Caco-2 (cell line): Measurements from ENCODE around the gene SZRD1. TPM values are rescaled to one million over a fixed set of nuclear protein-coding genes. Genes with fewer than 3 reads are reported as not detected.

Source experiments
- BruUV-seq: library from RNA; stranded (reverse); fragments of 400-500 nt; replicated peaks from 2 replicates; lab custom pipeline; 2021; lab: Mats Ljungman, UMichigan
- CTCF ChIA-PET: fragments of 300-600 bp; sonication (Branson Sonifier 250); formaldehyde crosslinking; loops from one replicate; lab custom pipeline; 2022; ENCODE audit warnings: antibody characterized with exemption; lab: Charles Lee
- POLR2A ChIA-PET: fragments of 300-600 bp; sonication (Branson Sonifier 250); formaldehyde crosslinking; loops from one replicate; lab custom pipeline; 2022; ENCODE audit warnings: antibody characterized with exemption; lab: Charles Lee
- DNase-seq, 2 experiments: peaks; one replicate each; pipeline versions ENCODE4 v3.0.0 to v3.0.0-alpha.2; 2020 to 2022
- H3K27me3 ChIP-seq: replicated peaks from 2 replicates; pipeline ENCODE4 v1.6.0; 2011; ENCODE audit warnings: low read length; ENCODE audit not compliant: control insufficient read depth, insufficient read depth
- H3K36me3 ChIP-seq: 2 replicates; pipeline ENCODE4 v1.5.1; 2011; ENCODE audit warnings: low read length; ENCODE audit not compliant: control insufficient read depth, insufficient read depth
- H3K4me1 ChIP-seq: fragments of 250-450 bp; sonication (Bioruptor Pico); 2 replicates; pipeline ENCODE4 v1.5.1; 2020; ENCODE audit warnings: mild to moderate bottlenecking
- H3K4me3 ChIP-seq: 2 replicates; pipeline ENCODE4 v1.5.1; 2011; ENCODE audit warnings: low read depth, mild to moderate bottlenecking, control low read depth, low read length
- H3K9me3 ChIP-seq: fragments of 250-450 bp; sonication (Bioruptor Pico); 2 replicates; pipeline ENCODE4 v1.5.1; 2020; ENCODE audit warnings: mild to moderate bottlenecking, moderate library complexity
- H3K27ac Mint-ChIP-seq: one replicate; pipeline ENCODE4 v1.8.0; 2022; ENCODE audit warnings: mixed read lengths; ENCODE audit not compliant: unreplicated experiment
- H3K27me3 Mint-ChIP-seq: one replicate; pipeline ENCODE4 v1.8.0; 2022; ENCODE audit warnings: mixed read lengths; ENCODE audit not compliant: insufficient read depth, unreplicated experiment
- H3K36me3 Mint-ChIP-seq: one replicate; pipeline ENCODE4 v1.8.0; 2022; ENCODE audit warnings: mild to moderate bottlenecking, mixed read lengths; ENCODE audit not compliant: insufficient read depth, unreplicated experiment
- H3K4me1 Mint-ChIP-seq: one replicate; pipeline ENCODE4 v1.8.0; 2022; ENCODE audit warnings: low read depth, mixed read lengths; ENCODE audit not compliant: unreplicated experiment
- H3K4me3 Mint-ChIP-seq: one replicate; pipeline ENCODE4 v1.8.0; 2022; ENCODE audit warnings: mild to moderate bottlenecking, moderate library complexity, mixed read lengths; ENCODE audit not compliant: unreplicated experiment
- H3K9me3 Mint-ChIP-seq: one replicate; pipeline ENCODE4 v1.8.0; 2022; ENCODE audit warnings: mixed read lengths; ENCODE audit not compliant: unreplicated experiment
- intact Hi-C: fragments of 100-400 bp; cut with micrococcal nuclease; formaldehyde crosslinking; loops from one replicate; pipeline ENCODE4 v1.10.0; 2022; ENCODE audit not compliant: unreplicated experiment
- total RNA-seq: library from RNA; stranded (reverse); gene quantifications from 2 replicates; pipeline ENCODE4 v1.2.3, GENCODE V29; 2022
- TF ChIP-seq, protein P1 (sequence below), 2 experiments: fragments of 200-600 bp in 1 of 2; IDR thresholded peaks; 1 replicate in 1 of 2; 2 replicates in 1 of 2; pipeline versions ENCODE4 v1.5.1 to v1.8.0; 2011 to 2022; ENCODE audit warnings: antibody characterized with exemption in 1 of 2, control low read depth in 1 of 2, inconsistent platforms in 1 of 2, low read depth in 1 of 2, low read length in 1 of 2, mild to moderate bottlenecking in 1 of 2, moderate library complexity in 1 of 2; ENCODE audit not compliant: insufficient read depth in 1 of 2, severe bottlenecking in 1 of 2, unreplicated experiment in 1 of 2

SZRD1 gene
- total RNA-seq, 1 experiment from 2014 or later = 93.8 TPM

DNA sequence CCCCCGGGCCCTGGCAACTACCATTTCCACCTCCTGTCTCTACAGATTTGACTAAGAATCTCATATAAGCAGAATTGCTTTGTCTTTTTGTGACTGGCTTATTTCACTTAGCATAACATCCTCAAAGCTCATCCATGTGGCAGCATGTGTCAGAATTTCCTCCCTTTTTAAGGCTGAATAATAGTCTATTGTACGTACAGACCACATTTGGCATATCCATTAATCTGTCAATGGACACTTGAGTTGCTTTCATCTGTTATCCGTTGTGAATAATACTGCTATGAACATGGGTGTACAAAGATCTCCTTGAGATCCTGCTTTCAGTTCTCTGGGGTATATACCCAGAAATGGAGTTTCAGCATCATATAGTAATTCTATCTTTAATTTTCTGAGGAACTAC lies 46.1 kb downstream of the SZRD1 start:
- Mint-ChIP-seq H3K4me3 (no peak overlapping the region), H3K27me3 (no peaks in the 10 kb centered on the region), H3K9me3 (no peaks in the 10 kb centered on the region), H3K27ac (no peak overlapping the region), H3K4me1 (no peaks in the 10 kb centered on the region), H3K36me3 (peaks cover 2% of the 10 kb centered on the region)
- BruUV-seq = no TSS peak
- ChIA-PET CTCF (no interaction called here), POLR2A (no interaction called here)
- no peak for DNase-seq
- intact Hi-C loops = no loop called here
- TF ChIP-seq, protein P1, sequence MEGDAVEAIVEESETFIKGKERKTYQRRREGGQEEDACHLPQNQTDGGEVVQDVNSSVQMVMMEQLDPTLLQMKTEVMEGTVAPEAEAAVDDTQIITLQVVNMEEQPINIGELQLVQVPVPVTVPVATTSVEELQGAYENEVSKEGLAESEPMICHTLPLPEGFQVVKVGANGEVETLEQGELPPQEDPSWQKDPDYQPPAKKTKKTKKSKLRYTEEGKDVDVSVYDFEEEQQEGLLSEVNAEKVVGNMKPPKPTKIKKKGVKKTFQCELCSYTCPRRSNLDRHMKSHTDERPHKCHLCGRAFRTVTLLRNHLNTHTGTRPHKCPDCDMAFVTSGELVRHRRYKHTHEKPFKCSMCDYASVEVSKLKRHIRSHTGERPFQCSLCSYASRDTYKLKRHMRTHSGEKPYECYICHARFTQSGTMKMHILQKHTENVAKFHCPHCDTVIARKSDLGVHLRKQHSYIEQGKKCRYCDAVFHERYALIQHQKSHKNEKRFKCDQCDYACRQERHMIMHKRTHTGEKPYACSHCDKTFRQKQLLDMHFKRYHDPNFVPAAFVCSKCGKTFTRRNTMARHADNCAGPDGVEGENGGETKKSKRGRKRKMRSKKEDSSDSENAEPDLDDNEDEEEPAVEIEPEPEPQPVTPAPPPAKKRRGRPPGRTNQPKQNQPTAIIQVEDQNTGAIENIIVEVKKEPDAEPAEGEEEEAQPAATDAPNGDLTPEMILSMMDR (IDR thresholded peaks at IDR 0.05; ENCODE audit: insufficient read depth in 1 of 2, low read depth in 1 of 2, low read length in 1 of 2, severe bottlenecking in 1 of 2, unreplicated experiment in 1 of 2) = no peak
- Histone ChIP-seq H3K4me1 (no peaks in the 10 kb centered on the region), H3K27me3 (no peaks in the 10 kb centered on the region), H3K4me3 (no peak overlapping the region), H3K9me3 (no peaks in the 10 kb centered on the region), H3K36me3 (no peaks in the 10 kb centered on the region)

DNA sequence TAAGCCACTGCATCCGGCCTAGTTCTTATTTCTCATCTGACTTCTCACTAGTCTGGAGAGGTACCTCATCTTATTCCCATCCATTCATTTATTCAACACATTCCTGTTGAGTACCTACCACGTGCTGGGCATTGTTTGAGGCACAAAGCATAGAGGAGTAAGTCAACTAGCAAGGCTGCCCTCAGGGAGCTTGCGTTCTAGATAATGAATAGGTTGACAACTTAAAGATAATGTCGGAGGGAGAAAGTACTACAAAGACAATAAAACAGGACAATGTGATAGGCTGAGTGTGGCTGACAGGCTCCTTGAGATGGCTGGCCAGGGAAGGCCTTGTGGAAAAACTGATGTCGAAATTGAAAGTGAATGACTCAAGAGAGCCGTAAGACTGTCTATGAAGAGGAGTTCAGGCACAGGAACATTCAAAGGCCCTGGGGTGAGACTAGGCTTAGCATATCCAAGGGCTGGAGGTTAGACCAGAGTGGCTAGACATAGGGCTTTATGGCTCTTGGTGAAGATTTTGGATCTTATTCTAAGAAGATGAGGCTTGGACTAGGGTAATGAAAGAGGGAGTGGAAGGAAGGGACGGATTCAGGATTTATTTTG lies 51.9 kb downstream of the SZRD1 start:
- Mint-ChIP-seq H3K9me3 (no peaks in the 10 kb centered on the region), H3K27me3 (peaks cover 10% of the 10 kb centered on the region), H3K36me3 (no peaks in the 10 kb centered on the region), H3K27ac (no peak overlapping the region), H3K4me1 (no peaks in the 10 kb centered on the region), H3K4me3 (no peak overlapping the region)
- Histone ChIP-seq H3K36me3 (no peaks in the 10 kb centered on the region), H3K4me1 (no peaks in the 10 kb centered on the region), H3K4me3 (no peak overlapping the region), H3K27me3 (no peaks in the 10 kb centered on the region), H3K9me3 (no peaks in the 10 kb centered on the region)
- ChIA-PET POLR2A (no interaction called here), CTCF (no interaction called here)
- BruUV-seq = no TSS peak
- TF ChIP-seq, protein P1 (IDR thresholded peaks at IDR 0.05; ENCODE audit: insufficient read depth in 1 of 2, low read depth in 1 of 2, low read length in 1 of 2, severe bottlenecking in 1 of 2, unreplicated experiment in 1 of 2) = no peak
- no peak for DNase-seq
- intact Hi-C loops = no loop called here

DNA sequence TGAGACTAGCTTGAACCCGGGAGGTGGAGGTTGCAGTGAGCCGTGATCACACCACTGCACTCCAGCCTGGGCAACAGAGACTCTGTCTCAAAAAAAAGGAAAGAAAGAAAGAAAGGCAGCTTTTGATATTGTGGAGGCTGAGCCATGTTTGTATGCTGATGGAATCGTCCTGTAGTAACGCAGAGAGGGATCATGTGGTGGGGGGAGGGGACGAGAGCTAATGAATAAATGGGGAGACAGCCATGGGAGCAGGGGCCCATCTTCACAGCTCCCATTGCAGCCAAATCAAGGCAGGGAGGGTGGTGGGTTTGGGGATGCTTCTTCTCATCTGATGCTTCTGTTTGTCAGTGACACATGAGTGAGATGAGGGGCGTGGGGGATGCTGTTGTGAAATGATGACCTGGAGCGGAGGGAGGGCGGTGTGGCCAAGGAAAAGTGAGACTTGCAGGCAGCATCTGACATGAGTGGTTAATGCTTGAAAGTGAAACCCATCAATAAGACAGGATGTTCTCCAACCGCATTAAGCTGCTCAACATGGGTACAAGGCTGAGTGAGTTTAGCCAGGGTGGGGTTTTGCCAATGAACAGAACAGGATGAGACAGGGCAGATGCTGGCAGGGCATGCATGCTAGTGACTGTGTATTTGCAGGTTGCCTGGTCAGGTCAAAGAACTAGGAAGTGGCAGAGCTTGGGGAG lies 53.5 kb downstream of the SZRD1 start:
- Histone ChIP-seq H3K36me3 (no peaks in the 10 kb centered on the region), H3K9me3 (no peaks in the 10 kb centered on the region), H3K27me3 (no peaks in the 10 kb centered on the region), H3K4me1 (no peaks in the 10 kb centered on the region), H3K4me3 (no peak overlapping the region)
- no peak for DNase-seq
- Mint-ChIP-seq H3K36me3 (no peaks in the 10 kb centered on the region), H3K4me1 (no peaks in the 10 kb centered on the region), H3K9me3 (no peaks in the 10 kb centered on the region), H3K4me3 (no peak overlapping the region), H3K27me3 (peaks cover 10% of the 10 kb centered on the region), H3K27ac (no peak overlapping the region)
- POLR2A ChIA-PET = no interaction called here
- CTCF ChIA-PET = no interaction called here
- TF ChIP-seq, protein P1 (IDR thresholded peaks at IDR 0.05; ENCODE audit: insufficient read depth in 1 of 2, low read depth in 1 of 2, low read length in 1 of 2, severe bottlenecking in 1 of 2, unreplicated experiment in 1 of 2) = no peak
- intact Hi-C loops = no loop called here
- no TSS peak for BruUV-seq
